Suprapubic skin (tissue), 4 donors: Measurements from ENCODE around the gene FAM171A1. TPM values are rescaled to one million over a fixed set of nuclear protein-coding genes. Genes with fewer than 3 reads are reported as not detected.

ENCODE experiments used
- DNase-seq, 2 donors: peaks; one replicate each; pipeline ENCODE4 v3.0.0-alpha.2; 2019; ENCODE audit warnings: low spot score in 2 of 2
- H3K27ac ChIP-seq: fragments of 200-600 bp; sonication (generic); one replicate; pipeline ENCODE4 v1.5.1; 2019
- H3K27me3 ChIP-seq: fragments of 200-600 bp; sonication (generic); one replicate; pipeline ENCODE4 v1.5.1; 2019
- H3K36me3 ChIP-seq: fragments of 200-600 bp; sonication (generic); one replicate; pipeline ENCODE4 v1.5.1; 2019
- H3K4me1 ChIP-seq: fragments of 200-600 bp; sonication (generic); one replicate; pipeline ENCODE4 v1.5.1; 2019
- H3K4me3 ChIP-seq: fragments of 200-600 bp; sonication (generic); one replicate; pipeline ENCODE4 v1.5.1; 2019; ENCODE audit warnings: mild to moderate bottlenecking
- H3K9me3 ChIP-seq: fragments of 200-600 bp; sonication (generic); one replicate; pipeline ENCODE4 v1.5.1; 2019
- EP300 ChIP-seq: sonication (generic); formaldehyde crosslinking; IDR thresholded peaks from one replicate; pipeline ENCODE4 v1.6.1; 2017; ENCODE audit warnings: antibody characterized with exemption
- POLR2A ChIP-seq, 2 donors: fragments of 450-650 bp; IDR thresholded peaks; one replicate each; pipeline ENCODE4 v1.6.1; 2017; ENCODE audit warnings: antibody characterized with exemption in 2 of 2, mild to moderate bottlenecking in 2 of 2, moderate library complexity in 2 of 2
- POLR2AphosphoS5 ChIP-seq, 3 donors: sonication (generic); formaldehyde crosslinking; IDR thresholded peaks; one replicate each; pipeline ENCODE4 v1.6.1; 2017; ENCODE audit warnings: antibody characterized with exemption in 3 of 3
- WGBS: methylation state at CpG from one replicate; pipeline ENCODE4 v1.1.5; 2018; 5-methylcytosine and 5-hydroxymethylcytosine counted together
- total RNA-seq, 4 donors: library from RNA; depleted of rRNA; stranded (reverse); fragments of >200 nt; gene quantifications; one replicate each; pipeline ENCODE4 v1.1.0, GENCODE V29; 2016
- TF ChIP-seq, protein P1 (sequence below), 2 donors: fragments of 200-600 bp in 1 of 2; fragments of 450-650 bp in 1 of 2; sonication (generic) in 1 of 2; IDR thresholded peaks; one replicate each; pipeline ENCODE4 v1.5.1; 2016 to 2019; ENCODE audit warnings: antibody characterized with exemption in 2 of 2, mild to moderate bottlenecking in 1 of 2, moderate library complexity in 1 of 2

The FAM171A1 gene
- total RNA-seq, 4 donors from 2014 or later = 2.8 to 7.0 (median 5.9) TPM

DNA sequence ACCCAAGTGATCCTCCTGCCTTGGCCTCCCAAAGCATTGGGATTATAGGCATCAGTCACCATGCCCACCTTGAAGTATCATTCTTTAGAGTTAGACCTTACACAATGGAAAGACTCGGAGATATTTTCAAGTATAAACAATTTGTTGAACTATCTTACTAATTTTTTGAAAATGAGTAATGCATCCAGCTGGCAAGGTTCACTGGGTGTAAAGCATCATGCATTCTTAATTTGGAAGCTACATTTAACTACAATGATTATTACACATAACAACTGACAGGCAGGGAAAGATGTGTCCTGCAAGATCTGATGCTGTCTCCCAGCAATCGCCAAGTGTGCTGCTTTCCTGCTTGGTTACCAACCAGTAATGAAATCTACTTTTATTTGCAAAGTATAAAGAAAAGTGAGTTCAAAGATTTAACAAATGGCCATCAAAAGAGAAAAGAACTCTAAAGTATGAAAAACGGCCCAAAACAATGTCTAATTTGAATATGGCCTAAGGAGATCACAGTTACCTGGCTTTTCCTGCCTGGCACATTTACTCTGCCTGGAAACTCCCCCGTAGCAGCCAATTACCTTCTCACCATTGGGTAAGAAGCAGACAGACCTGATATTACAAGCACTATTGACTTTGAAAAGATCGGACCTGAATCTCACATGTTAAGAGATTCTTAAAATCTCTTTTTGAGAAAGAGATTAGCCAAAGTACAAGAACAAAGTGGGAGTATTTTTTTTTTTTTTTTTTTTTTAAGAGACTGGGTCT, 143.3 kb downstream of the FAM171A1 start:
- H3K27ac ChIP-seq = no peak overlapping the region
- H3K27me3 ChIP-seq = no peaks in the 10 kb centered on the region
- DNase-seq = no peak
- H3K36me3 ChIP-seq = no peaks in the 10 kb centered on the region
- no peak overlapping the region for H3K4me3 ChIP-seq
- TF ChIP-seq, protein P1, sequence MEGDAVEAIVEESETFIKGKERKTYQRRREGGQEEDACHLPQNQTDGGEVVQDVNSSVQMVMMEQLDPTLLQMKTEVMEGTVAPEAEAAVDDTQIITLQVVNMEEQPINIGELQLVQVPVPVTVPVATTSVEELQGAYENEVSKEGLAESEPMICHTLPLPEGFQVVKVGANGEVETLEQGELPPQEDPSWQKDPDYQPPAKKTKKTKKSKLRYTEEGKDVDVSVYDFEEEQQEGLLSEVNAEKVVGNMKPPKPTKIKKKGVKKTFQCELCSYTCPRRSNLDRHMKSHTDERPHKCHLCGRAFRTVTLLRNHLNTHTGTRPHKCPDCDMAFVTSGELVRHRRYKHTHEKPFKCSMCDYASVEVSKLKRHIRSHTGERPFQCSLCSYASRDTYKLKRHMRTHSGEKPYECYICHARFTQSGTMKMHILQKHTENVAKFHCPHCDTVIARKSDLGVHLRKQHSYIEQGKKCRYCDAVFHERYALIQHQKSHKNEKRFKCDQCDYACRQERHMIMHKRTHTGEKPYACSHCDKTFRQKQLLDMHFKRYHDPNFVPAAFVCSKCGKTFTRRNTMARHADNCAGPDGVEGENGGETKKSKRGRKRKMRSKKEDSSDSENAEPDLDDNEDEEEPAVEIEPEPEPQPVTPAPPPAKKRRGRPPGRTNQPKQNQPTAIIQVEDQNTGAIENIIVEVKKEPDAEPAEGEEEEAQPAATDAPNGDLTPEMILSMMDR (IDR thresholded peaks at IDR 0.05) = no peak
- no peak for TF ChIP-seq EP300
- no peak for TF ChIP-seq POLR2A (IDR thresholded peaks at IDR 0.05)
- TF ChIP-seq POLR2AphosphoS5 (IDR thresholded peaks at IDR 0.05) = no peak
- no peaks in the 10 kb centered on the region for H3K9me3 ChIP-seq
- H3K4me1 ChIP-seq = peaks cover 4% of the 10 kb centered on the region
- WGBS = 54% methylated on average over 5 of the region's 5 CpGs

DNA sequence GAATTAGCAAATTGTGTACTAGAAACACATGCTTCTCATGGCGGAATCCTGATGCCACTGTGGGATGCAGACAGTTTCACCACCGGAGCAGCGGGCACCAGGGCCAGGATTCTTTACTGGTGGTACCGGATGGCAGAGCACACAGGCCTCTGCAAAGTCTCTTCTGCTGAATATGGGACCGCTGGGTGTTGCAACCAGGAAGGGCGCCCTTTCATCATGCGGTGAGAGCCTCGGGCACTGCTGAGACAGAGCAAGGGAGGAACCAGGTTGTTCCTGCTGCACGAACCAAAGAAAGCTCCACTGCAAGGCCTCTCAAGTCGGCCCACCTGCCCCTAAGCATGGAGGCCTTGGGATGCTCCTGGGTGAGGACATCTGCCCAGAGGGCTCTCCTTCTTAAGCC, 145.6 kb downstream of the FAM171A1 start:
- H3K27me3 ChIP-seq = no peaks in the 10 kb centered on the region
- H3K4me3 ChIP-seq = no peak overlapping the region
- no peak overlapping the region for H3K27ac ChIP-seq
- peaks cover 4% of the 10 kb centered on the region for H3K4me1 ChIP-seq
- 97% methylated on average over 8 of the region's 10 CpGs for WGBS
- H3K9me3 ChIP-seq = no peaks in the 10 kb centered on the region
- no peak for DNase-seq
- H3K36me3 ChIP-seq = no peaks in the 10 kb centered on the region
- TF ChIP-seq POLR2AphosphoS5 (IDR thresholded peaks at IDR 0.05) (no peak), EP300 (no peak), POLR2A (IDR thresholded peaks at IDR 0.05) (no peak)
- TF ChIP-seq, protein P1 (IDR thresholded peaks at IDR 0.05) = no peak

DNA sequence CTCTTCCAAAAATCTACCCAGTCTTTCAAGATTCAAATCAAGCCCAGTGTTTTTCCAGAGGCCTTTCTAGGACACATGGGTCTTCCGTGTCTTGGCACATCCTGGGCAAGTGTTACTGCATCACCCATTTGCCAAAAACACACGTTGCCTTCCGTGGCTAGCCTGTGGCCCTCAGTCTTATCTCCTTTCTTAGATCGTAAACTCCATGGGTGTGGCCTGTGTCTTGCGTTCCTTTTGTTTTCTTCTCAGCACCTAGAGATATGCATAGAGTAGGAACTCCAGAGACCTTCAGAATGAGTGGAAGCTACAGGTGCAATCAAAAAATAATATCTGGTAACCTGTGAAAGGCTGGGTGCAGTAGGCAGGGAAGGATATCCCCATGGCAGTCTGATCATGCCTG, 146.1 kb downstream of the FAM171A1 start:
- no peaks in the 10 kb centered on the region for H3K27me3 ChIP-seq
- no peaks in the 10 kb centered on the region for H3K36me3 ChIP-seq
- H3K4me1 ChIP-seq = peaks cover 4% of the 10 kb centered on the region
- no peak overlapping the region for H3K4me3 ChIP-seq
- WGBS = 87% methylated on average over 5 of the region's 5 CpGs
- H3K9me3 ChIP-seq = no peaks in the 10 kb centered on the region
- TF ChIP-seq POLR2AphosphoS5 (IDR thresholded peaks at IDR 0.05) (no peak), POLR2A (IDR thresholded peaks at IDR 0.05) (no peak), EP300 (no peak)
- TF ChIP-seq, protein P1 (IDR thresholded peaks at IDR 0.05) = no peak
- DNase-seq = no peak
- no peak overlapping the region for H3K27ac ChIP-seq

DNA sequence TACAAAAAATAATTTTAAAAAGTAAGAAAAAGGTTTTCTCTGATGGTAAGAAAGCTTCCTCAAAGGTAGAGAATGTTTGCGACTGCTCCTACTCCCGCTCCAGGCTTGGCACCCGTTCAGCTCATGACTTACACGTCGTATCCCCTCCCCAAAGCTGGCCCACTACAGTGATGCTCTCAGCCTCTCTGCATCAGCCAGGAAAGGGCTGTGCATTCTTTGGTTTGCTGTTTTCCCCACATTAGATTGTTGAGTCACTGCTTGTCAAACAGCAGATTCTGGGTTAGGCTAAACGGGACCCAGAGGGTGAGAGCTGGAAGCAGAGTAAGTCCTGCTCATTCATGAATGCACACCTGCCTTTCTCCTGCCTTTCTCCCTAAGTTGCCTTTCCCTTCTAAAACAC, 147.9 kb downstream of the FAM171A1 start:
- DNase-seq = no peak
- H3K27ac ChIP-seq = no peak overlapping the region
- TF ChIP-seq POLR2A (IDR thresholded peaks at IDR 0.05) = no peak
- TF ChIP-seq, protein P1 (IDR thresholded peaks at IDR 0.05) = no peak
- no peak for TF ChIP-seq POLR2AphosphoS5 (IDR thresholded peaks at IDR 0.05)
- no peak for TF ChIP-seq EP300
- no peaks in the 10 kb centered on the region for H3K9me3 ChIP-seq
- H3K27me3 ChIP-seq = no peaks in the 10 kb centered on the region
- 88% methylated on average over 6 of the region's 6 CpGs for WGBS
- no peak overlapping the region for H3K4me3 ChIP-seq
- no peaks in the 10 kb centered on the region for H3K36me3 ChIP-seq
- H3K4me1 ChIP-seq = peaks cover 4% of the 10 kb centered on the region

DNA sequence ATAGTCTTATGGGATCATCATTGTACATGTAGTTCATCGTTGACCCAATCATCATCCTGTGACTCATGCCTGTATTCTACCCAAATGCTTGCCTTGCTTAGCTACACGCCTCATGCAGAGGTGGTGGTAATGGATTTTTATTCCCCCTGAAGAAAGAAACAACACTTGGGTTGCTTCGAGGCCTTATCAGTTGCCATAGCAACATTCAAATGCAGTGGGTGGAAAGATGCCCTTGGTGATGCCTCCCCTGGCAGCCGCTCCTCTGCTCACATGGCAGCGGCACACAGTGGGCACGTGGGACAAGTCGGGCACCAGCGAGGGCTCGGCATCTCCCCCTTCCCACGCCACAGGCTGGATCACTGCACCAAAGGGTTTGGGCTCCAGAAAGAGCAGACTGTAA, 148.6 kb downstream of the FAM171A1 start:
- Histone ChIP-seq H3K36me3 (no peaks in the 10 kb centered on the region), H3K4me1 (no peaks in the 10 kb centered on the region), H3K4me3 (no peak overlapping the region), H3K27me3 (no peaks in the 10 kb centered on the region), H3K9me3 (no peaks in the 10 kb centered on the region), H3K27ac (no peak overlapping the region)
- no peak for DNase-seq
- 100% methylated on average over 4 of the region's 10 CpGs for WGBS
- no peak for TF ChIP-seq EP300
- TF ChIP-seq, protein P1 (IDR thresholded peaks at IDR 0.05) = no peak
